Left ventricle myocardium inferior (tissue), 1 donor: ENCODE measurements around the gene MAGEA12. TPM values are rescaled to one million over a fixed set of nuclear protein-coding genes. Genes with fewer than 3 reads are reported as not detected.
"Not testable (repeated sequence)": the region's sequence is repeated elsewhere in the genome, so short reads cannot be mapped to it uniquely, and the experiment has no call there.

Experiments
- DNase-seq: peaks from one replicate; pipeline ENCODE4 v3.0.0-alpha.2; 2020
- H3K27ac ChIP-seq: fragments of 200-600 bp; replicated peaks from 2 replicates; pipeline ENCODE4 v1.8.0; 2021
- H3K27me3 ChIP-seq: fragments of 200-600 bp; 2 replicates; pipeline ENCODE4 v1.8.0; 2021; ENCODE audit warnings: low read depth
- H3K36me3 ChIP-seq: fragments of 200-600 bp; 2 replicates; pipeline ENCODE4 v1.8.0; 2021
- H3K4me1 ChIP-seq: fragments of 200-600 bp; 2 replicates; pipeline ENCODE4 v1.8.0; 2021
- H3K4me3 ChIP-seq: fragments of 200-600 bp; 2 replicates; pipeline ENCODE4 v1.8.0; 2021; ENCODE audit warnings: mild to moderate bottlenecking, moderate library complexity
- H3K9me3 ChIP-seq: fragments of 200-600 bp; replicated peaks from 2 replicates; pipeline ENCODE4 v1.8.0; 2021
- CTCF ChIP-seq: fragments of 200-600 bp; IDR thresholded peaks from 2 replicates; pipeline ENCODE4 v1.8.0; 2021; ENCODE audit warnings: antibody characterized with exemption, mild to moderate bottlenecking, borderline replicate concordance
- intact Hi-C: fragments of 100-400 bp; cut with micrococcal nuclease; formaldehyde crosslinking; loops from one replicate; pipeline ENCODE4 v1.11.0; 2022
- long read RNA-seq: library from polyadenylated mRNA; unstranded; transcript quantifications from one replicate; pipeline ENCODE4 v2.0.0, GENCODE V29; 2021
- total RNA-seq: library from RNA; stranded (reverse); fragmentation: NEBNext Ultra II Directional; extraction: Animal tissue kit (Norgen Biotek cat#: 25700); gene quantifications from one replicate; pipeline ENCODE4 v1.2.1, GENCODE V29; 2021
- donor health status: DM: no; HTN: yes; CAD: no; lungs with severe emphysema.

The MAGEA12 gene
- total RNA-seq = not detected
- long read RNA-seq = 0 reads

- Histone ChIP-seq H3K27ac (no peak within 1 kb of the TSS), H3K4me3 (no peak within 1 kb of the TSS), H3K9me3 (no peaks in the 10 kb centered on the region), H3K27me3 (no peaks in the 10 kb centered on the region), H3K36me3 (no peaks in the 10 kb centered on the region), H3K4me1 (no peaks in the 10 kb centered on the region)
- DNase-seq = no peak
- intact Hi-C loops = no loop called here
- TF ChIP-seq CTCF = no peak
Observed at GRCh38 chrX:152733261-152733975, at the start of gene MAGEA12, which contains the start of gene CSAG1. Gene MAGEA12, plus strand, starts transcription at chrX:152733757. Its CDS starts 2,405 bp downstream, at chrX:152736162. Gene CSAG1, minus strand, starts transcription at chrX:152733721. Its CDS starts 1,261 bp downstream, at chrX:152732460.

GRCh38 chrX:152697952-152698931, 35.3 kb upstream of the MAGEA12 start, which contains the start of gene MAGEA3:
Gene MAGEA3, plus strand, starts transcription at chrX:152698794. Its CDS starts 2,039 bp downstream, at chrX:152700833.
- H3K27ac ChIP-seq, H3K27me3 ChIP-seq, H3K36me3 ChIP-seq, DNase-seq, H3K9me3 ChIP-seq, H3K4me1 ChIP-seq, intact Hi-C loops, H3K4me3 ChIP-seq: not testable (repeated sequence)

GRCh38 chrX:152700390-152700789, 33.2 kb upstream of the MAGEA12 start:
- H3K27ac ChIP-seq, H3K27me3 ChIP-seq, H3K36me3 ChIP-seq, H3K9me3 ChIP-seq, H3K4me1 ChIP-seq, intact Hi-C loops, H3K4me3 ChIP-seq, DNase-seq: not testable (repeated sequence)

GRCh38 chrX:152706500-152706899, 27.1 kb upstream of the MAGEA12 start:
- H3K4me3 ChIP-seq, H3K9me3 ChIP-seq, H3K36me3 ChIP-seq, DNase-seq, intact Hi-C loops, H3K27me3 ChIP-seq, H3K4me1 ChIP-seq, H3K27ac ChIP-seq: not testable (repeated sequence)

GRCh38 chrX:152709173-152709572, 24.4 kb upstream of the MAGEA12 start, which contains the start of gene CSAG2:
Gene CSAG2, minus strand, starts transcription at chrX:152709273. Its CDS starts 161 bp downstream, at chrX:152709112.
- H3K27ac ChIP-seq, H3K27me3 ChIP-seq, H3K9me3 ChIP-seq, intact Hi-C loops, H3K4me1 ChIP-seq, H3K4me3 ChIP-seq, DNase-seq, H3K36me3 ChIP-seq: not testable (repeated sequence)

GRCh38 chrX:152713195-152713594, 20.4 kb upstream of the MAGEA12 start:
- not testable (repeated sequence) for H3K4me1 ChIP-seq, H3K36me3 ChIP-seq

GRCh38 chrX:152713815-152714787, 19.5 kb upstream of the MAGEA12 start, which contains the start of gene MAGEA2B:
Gene MAGEA2B, plus strand, starts transcription at chrX:152714628. Its CDS starts 2,479 bp downstream, at chrX:152717107.
- H3K27me3 ChIP-seq, H3K4me1 ChIP-seq, H3K9me3 ChIP-seq, DNase-seq, intact Hi-C loops, H3K4me3 ChIP-seq, H3K36me3 ChIP-seq, H3K27ac ChIP-seq: not testable (repeated sequence)

More at GRCh38 chrX:152713195-152713594, 20.4 kb upstream of the MAGEA12 start:
- H3K27me3 ChIP-seq, intact Hi-C loops, H3K27ac ChIP-seq, H3K9me3 ChIP-seq, H3K4me3 ChIP-seq, DNase-seq: not testable (repeated sequence)

- no peaks in the 10 kb centered on the region for H3K36me3 ChIP-seq
- no peak for TF ChIP-seq CTCF
- no peak overlapping the region for H3K27ac ChIP-seq
- H3K4me1 ChIP-seq = no peaks in the 10 kb centered on the region
- no peak overlapping the region for H3K4me3 ChIP-seq
- no peaks in the 10 kb centered on the region for H3K9me3 ChIP-seq
- intact Hi-C loops = no loop called here
- DNase-seq = no peak
- H3K27me3 ChIP-seq = no peaks in the 10 kb centered on the region
Observed at GRCh38 chrX:152725409-152725808, 8.1 kb upstream of the MAGEA12 start.

GRCh38 chrX:152734143-152734858, 744 bp downstream of the MAGEA12 start:
- intact Hi-C loops = not testable (repeated sequence)

More at GRCh38 chrX:152734143-152734858, 744 bp downstream of the MAGEA12 start:
- H3K27ac ChIP-seq, DNase-seq, H3K4me1 ChIP-seq, H3K4me3 ChIP-seq, H3K9me3 ChIP-seq, H3K36me3 ChIP-seq, H3K27me3 ChIP-seq: not testable (repeated sequence)
